ENCODE data around the gene EML4. TPM values are rescaled to one million over a fixed set of nuclear protein-coding genes. Genes with fewer than 3 reads are reported as not detected.
"Not testable (repeated sequence)": the region's sequence is repeated elsewhere in the genome, so short reads cannot be mapped to it uniquely, and the experiment has no call there.

The EML4 gene
- total and polyA plus RNA-seq, 2 of the 13 experiments (the other 11 are each of a cell fraction or from before 2014, with no cell fraction given), result 243 to 476 TPM

DNA sequence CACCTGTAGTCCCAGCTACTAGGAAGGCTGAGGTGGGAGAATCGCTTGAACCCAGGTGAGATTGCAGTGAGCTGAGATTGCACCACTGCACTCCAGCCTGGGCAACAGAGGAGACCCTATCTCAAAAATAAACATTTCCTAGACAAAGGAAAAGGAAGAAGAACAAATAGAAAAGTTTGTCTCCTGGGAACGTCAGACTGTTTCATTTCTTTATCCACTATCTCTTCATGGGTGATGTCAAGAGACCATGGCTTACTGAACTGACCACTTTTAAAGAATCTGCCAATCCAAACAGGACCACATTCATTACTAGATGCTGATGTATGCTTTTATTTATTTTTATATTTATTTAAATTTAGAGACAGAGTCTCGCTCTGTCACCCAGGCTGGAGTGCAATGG is 165.1 kb downstream of the EML4 start (continued):
- TF ChIP-seq, protein P1, sequence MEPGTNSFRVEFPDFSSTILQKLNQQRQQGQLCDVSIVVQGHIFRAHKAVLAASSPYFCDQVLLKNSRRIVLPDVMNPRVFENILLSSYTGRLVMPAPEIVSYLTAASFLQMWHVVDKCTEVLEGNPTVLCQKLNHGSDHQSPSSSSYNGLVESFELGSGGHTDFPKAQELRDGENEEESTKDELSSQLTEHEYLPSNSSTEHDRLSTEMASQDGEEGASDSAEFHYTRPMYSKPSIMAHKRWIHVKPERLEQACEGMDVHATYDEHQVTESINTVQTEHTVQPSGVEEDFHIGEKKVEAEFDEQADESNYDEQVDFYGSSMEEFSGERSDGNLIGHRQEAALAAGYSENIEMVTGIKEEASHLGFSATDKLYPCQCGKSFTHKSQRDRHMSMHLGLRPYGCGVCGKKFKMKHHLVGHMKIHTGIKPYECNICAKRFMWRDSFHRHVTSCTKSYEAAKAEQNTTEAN (CRISPR knock-in tag; conservative IDR thresholded peaks at IDR 0.05), result 0 out of 2 replicates have a peak, but pooled peaks have one; percentile 14
- TF ChIP-seq BRCA1 (CRISPR knock-in tag; IDR thresholded peaks at IDR 0.05), result no peak
- TF ChIP-seq SMYD3 (CRISPR knock-in tag; IDR thresholded peaks at IDR 0.05), result 0 out of 2 replicates have a peak, but pooled peaks have one; percentile 11

DNA sequence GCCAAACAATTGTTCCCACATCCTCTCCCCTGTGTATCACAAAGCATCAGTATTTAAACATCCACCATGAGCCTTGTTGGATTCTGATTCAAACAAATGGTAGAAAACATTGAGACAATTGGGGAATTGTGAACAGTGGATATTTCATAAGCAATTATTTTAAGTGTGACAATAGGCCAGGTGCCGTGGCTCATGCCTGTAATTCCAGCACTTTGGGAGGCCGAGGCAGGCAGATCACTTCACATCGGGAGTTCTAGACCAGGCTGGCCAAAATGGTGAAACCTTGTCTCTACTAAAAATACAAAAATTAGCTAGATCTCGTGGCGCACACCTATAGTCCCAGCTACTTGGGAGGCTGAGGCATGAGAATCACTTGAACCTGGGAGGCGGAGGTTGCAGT is 165.7 kb downstream of the EML4 start:
- H3K9me3 ChIP-seq (ENCODE audit: low read length); intact Hi-C loops (cut with micrococcal nuclease; ENCODE audit: unreplicated experiment); H3K9ac ChIP-seq (ENCODE audit: insufficient read depth, low read depth, low read length); FAIRE-seq; H3K4me2 ChIP-seq (ENCODE audit: low read depth, low read length); H3K27me3 ChIP-seq (ENCODE audit: control insufficient read depth in 1 of 2, insufficient read depth in 2 of 2, low read length in 2 of 2); CTCF ChIA-PET (ENCODE audit: low intra/inter-chr PET ratio, low total read pairs); ATAC-seq; in situ Hi-C loops (cut with HindIII; ENCODE audit: extremely low pct_ligation_motif_present, low pct_unique_long_range_greater_than_20kb); H3K27ac ChIP-seq (ENCODE audit: extremely low read length, insufficient read depth, low read length); POLR2A ChIA-PET; H3K4me3 ChIP-seq (replicated peaks in 1 of 3; ENCODE audit: insufficient read depth in 1 of 3, low read depth in 2 of 3, low read length in 3 of 3); H2AFZ ChIP-seq (ENCODE audit: low read length); BruUV-seq (replicated peaks); DNase-seq (ENCODE audit: low spot score); H3K79me2 ChIP-seq (ENCODE audit: insufficient read depth, low read length); H3K4me1 ChIP-seq (ENCODE audit: insufficient read depth, low read length): not testable (repeated sequence)
- Histone ChIP-seq H4K20me1 (ENCODE audit: insufficient read depth, low read length) (peaks cover 73% of the 10 kb centered on the region), H3K36me3 (replicated peaks in 1 of 2; ENCODE audit: control insufficient read depth in 1 of 2, insufficient read depth in 2 of 2, low read length in 2 of 2) (peaks cover 19 to 43% of the 10 kb centered on the region in 2 experiments)
- TF ChIP-seq, protein P2, sequence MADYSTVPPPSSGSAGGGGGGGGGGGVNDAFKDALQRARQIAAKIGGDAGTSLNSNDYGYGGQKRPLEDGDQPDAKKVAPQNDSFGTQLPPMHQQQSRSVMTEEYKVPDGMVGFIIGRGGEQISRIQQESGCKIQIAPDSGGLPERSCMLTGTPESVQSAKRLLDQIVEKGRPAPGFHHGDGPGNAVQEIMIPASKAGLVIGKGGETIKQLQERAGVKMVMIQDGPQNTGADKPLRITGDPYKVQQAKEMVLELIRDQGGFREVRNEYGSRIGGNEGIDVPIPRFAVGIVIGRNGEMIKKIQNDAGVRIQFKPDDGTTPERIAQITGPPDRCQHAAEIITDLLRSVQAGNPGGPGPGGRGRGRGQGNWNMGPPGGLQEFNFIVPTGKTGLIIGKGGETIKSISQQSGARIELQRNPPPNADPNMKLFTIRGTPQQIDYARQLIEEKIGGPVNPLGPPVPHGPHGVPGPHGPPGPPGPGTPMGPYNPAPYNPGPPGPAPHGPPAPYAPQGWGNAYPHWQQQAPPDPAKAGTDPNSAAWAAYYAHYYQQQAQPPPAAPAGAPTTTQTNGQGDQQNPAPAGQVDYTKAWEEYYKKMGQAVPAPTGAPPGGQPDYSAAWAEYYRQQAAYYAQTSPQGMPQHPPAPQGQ (CRISPR knock-in tag; IDR thresholded peaks at IDR 0.05; ENCODE audit: borderline replicate concordance), result 0 out of 2 replicates have a peak, but pooled peaks have one; percentile 40
- 0 out of 2 replicates have a peak, but pooled peaks have one; percentile 50 for TF ChIP-seq ZNF274 (CRISPR knock-in tag; IDR thresholded peaks at IDR 0.05)
- peak; percentile 5 for TF ChIP-seq RBM22 (optimal IDR thresholded peaks at IDR 0.05; ENCODE audit: low read length)
- TF ChIP-seq ZMAT3 (CRISPR knock-in tag; conservative IDR thresholded peaks at IDR 0.05), result 0 out of 2 replicates have a peak, but pooled peaks have one; percentile 39
- TF ChIP-seq ZBTB38 (CRISPR knock-in tag; IDR thresholded peaks at IDR 0.05), result 0 out of 2 replicates have a peak, but pooled peaks have one; percentile 51
- 0 out of 2 replicates have a peak, but pooled peaks have one; percentile 38 for TF ChIP-seq ZC3H4 (CRISPR knock-in tag; IDR thresholded peaks at IDR 0.05; ENCODE audit: borderline replicate concordance)
- over 99% methylated on average over 6 of the region's 6 CpGs for WGBS (ENCODE audit: low lambda C conversion rate)

All from HepG2 (cell line).